Left hindlimb (tissue), 1 donor: ENCODE results near the gene SPRN.
"Not testable (repeated sequence)": the region's sequence is repeated elsewhere in the genome, so short reads cannot be mapped to it uniquely, and the experiment has no call there.

ENCODE experiments used
- DNase-seq: peaks from one replicate; pipeline ENCODE4 v3.0.0-alpha.2; 2018

The SPRN gene

GRCh38 chr10:133424601-133425000 lies at the start of gene SPRN:
SPRN (minus strand) TSS chr10:133424625; CDS start chr10:133423681, 944 bp downstream.
- DNase-seq = not testable (repeated sequence)

DNA sequence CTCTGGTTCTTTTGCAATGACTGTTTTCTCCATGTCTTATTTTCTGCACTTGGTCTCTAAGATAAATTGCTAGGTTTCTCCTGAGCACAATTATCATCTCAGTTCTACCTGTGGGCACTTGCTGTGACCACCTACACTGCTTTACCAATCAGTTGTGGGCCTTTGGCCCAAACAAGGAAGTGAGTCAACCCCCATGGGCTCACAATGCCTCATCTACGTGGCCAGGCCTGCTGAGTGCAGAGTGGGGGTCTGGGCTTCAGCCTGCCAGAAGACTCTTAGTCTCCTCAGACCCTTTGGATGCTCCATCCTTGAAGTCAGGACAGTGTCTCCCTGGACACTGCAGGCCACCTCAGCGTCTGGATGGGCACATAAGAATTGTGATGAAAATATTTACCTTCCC lies 49.6 kb upstream of the SPRN start:
- DNase-seq = no peak

GRCh38 chr10:133473270-133473669 lies 48.8 kb upstream of the SPRN start:
- no peak for DNase-seq

- DNase-seq = no peak
Measured at GRCh38 chr10:133471300-133472109, 47.1 kb upstream of the SPRN start.

DNA sequence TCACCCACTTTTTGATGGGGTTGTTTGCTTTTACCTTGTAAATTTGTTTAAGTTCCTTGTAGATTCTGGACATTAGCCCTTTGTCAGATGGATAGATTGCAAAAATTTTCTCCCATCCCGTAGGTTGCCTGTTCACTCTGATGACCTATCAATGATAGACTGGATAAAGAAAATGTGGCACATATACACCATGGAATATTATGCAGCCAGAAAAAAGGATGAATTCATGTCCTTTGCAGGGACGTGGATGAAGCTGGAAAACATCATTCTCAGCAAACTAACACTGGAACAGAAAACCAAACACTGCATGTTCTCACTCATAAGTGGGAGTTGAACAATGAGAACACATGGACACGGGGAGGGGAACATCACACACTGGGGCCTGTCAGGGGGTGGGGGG lies 44.8 kb upstream of the SPRN start:
- not testable (repeated sequence) for DNase-seq

DNA sequence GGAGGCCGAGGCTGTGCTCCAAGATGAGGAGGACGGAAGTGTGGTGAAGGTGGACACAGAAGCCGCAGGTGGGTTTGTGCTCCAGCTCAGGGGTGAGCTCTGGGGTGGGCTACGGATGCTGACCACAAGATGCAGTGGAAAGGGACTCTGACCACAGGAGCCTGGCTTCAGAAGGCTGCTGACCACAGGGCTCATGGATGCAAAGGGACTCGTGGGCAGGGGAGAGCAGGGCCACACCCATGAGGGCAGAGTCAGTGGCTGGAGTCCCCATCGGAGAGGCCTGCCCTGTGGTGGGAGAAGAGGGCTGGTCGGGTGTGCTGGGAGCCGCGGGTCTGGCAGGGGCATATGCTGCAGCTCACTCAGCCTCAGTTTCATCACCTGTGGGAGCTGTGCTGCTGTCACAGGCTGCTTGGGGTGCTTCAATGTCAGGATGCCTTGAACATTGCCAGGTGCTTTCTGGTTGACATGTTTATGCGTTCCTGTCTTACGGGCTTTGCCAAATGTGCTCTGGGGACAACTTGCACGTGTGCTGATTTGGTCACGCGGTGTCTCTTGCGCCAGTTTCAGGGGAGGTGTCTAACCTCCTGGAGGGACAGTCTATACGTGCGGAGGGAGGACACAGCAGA lies 43.0 kb upstream of the SPRN start:
- no peak for DNase-seq

GRCh38 chr10:133466683-133467275 lies 42.4 kb upstream of the SPRN start:
- no peak for DNase-seq

- DNase-seq = no peak
Measured at GRCh38 chr10:133465950-133466474, 41.6 kb upstream of the SPRN start.

DNA sequence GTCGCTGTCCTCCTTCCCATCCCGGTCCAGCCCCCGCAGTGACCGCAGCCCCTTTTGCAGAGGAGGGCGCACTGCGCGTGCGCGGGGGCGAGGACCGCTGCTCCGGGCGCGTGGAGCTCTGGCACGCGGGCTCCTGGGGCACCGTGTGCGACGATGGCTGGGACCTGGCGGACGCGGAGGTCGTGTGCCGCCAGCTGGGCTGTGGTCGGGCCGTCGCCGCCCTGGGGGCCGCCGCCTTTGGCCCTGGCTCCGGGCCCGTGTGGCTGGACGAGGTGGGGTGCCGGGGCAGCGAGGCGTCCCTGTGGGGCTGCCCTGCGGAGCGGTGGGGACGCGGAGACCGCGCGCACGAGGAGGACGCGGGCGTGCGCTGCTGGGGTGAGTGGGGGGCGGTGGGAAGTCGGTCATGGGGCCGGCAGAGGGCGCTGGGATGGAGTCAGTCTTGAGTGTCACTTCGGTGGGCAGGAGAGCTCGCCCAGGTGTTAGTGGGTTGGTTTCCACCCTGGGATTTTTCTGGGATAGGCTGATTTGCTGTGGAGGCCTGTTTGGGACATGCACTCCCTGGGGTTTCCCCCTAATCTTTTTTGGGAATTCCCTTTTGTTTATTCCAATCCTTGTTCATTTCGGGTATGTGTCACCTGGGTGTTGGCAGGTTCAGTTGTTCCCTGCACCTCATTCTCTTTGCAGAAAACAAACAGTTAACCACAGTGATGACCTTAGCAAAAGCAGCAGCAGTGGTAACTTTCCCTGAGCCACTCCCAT lies 40.9 kb upstream of the SPRN start:
- DNase-seq = no peak

DNA sequence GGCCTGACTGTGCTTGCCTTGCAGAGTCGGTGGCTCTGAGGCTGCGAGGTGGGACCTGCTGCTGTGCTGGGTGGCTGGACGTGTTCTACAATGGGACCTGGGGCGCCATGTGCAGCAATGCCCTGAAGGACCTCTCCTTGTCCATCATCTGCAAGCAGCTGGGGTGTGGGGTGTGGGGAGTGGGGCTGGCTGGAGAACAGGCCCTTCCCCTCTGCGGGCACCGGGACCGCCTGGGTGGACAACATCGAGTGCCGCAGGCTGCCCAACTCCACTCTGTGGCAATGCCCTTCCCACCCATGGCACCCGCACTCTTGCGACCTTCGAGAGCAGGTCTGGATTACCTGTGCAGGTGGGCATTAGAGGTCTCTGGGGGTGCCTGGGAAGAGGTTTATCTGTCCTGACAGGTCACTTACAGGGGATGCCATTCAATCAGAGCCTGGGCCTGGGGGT lies 40.2 kb upstream of the SPRN start:
- DNase-seq = no peak

GRCh38 chr10:133462512-133463305 lies 38.3 kb upstream of the SPRN start:
- DNase-seq = no peak

GRCh38 chr10:133461841-133462240 lies 37.4 kb upstream of the SPRN start:
- DNase-seq = no peak

DNA sequence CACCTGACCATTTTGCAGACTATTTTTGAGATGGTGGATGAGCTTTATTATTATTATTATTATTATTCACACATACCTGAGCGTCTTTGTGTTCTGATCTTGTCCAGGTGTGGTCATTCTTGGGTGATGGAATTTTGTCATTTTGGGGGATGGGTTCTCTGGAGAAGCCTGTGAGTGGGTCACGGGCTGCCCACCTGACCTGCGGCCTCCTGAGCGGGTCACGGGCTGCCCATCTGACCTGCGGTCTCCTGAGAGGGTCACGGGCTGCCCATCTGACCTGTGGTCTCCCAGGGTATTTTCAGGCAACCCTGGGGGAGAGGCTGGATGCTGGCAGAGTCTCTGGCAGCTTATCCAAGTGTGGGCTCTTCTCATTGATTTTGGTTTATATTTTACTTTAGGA lies 36.6 kb upstream of the SPRN start:
- no peak for DNase-seq

DNA sequence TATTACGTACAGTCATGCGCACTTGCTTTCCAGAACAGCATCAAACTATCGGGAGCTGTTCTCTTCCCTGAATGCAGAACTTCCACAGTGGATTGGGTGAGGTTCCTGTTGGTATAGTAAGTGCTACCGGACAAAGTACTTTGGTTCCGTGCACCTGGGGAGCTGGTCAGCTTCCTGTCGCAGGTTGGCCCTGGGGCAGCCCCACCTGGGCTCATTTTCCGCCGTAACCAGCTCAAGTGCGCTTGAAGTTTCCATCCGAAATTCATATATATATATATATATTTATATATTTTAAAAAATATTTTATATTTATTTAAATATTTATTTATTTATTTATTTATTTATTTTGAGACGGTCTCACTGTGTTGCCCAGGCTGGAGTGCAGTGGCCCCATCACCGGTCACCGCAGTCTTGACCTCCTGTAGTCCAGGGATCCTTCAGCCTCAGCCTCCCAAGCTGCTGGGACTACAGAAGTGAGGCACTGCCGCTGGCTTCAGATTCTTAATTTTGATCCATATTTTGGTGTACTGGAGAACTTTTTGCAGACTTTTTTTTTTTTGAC lies 35.9 kb upstream of the SPRN start:
- DNase-seq = no peak

- no peak for DNase-seq
Measured at GRCh38 chr10:133459454-133460207, 35.2 kb upstream of the SPRN start.

DNA sequence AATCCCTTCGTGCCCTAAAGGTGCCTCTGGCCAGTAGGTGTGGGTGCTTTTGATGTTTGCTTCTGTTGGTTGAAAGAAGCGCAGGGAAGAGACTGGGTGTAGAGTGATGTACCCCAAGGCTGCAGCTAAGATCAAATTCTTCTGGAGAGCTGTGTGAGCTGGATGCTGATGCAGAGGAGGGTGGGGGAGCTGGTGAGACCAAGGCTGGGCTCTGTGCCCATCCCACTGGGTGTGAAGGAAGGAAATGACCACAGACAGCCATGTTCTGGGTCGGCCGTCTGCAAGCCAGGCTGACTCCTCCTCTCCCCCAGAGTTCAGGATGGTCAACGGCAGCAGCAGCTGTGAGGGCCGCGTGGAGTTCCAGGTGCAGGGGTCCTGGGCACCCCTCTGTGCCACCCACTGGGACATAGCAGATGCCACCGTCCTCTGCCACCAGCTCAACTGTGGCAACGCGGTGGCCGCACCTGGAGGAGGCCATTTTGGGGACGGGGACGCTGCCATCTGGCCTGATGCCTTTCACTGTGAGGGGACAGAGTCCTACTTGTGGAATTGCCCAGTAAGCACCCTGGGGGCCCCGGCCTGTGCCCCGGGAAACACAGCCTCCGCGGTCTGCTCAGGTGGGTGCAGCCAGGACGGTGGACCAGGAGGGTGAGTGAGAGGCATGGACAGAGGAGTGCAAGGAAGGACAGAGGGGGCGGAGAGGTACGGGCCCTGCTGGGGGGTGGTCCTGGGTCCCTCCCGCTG lies 34.5 kb upstream of the SPRN start:
- DNase-seq = no peak

- DNase-seq = no peak
Measured at GRCh38 chr10:133458021-133458709, 33.7 kb upstream of the SPRN start.

GRCh38 chr10:133457100-133457841 lies 32.8 kb upstream of the SPRN start:
- no peak for DNase-seq
